DMS79 (cell line): Measurements from ENCODE around the gene PPIP5K2.
A peak's percentile ranks its signal among the peaks of the same experiment; 100 is the strongest.
"Not testable (repeated sequence)": the region's sequence is repeated elsewhere in the genome, so short reads cannot be mapped to it uniquely, and the experiment has no call there.

Experiments used
- DNase-seq: peaks from one replicate; lab custom pipeline; 2025; lab: John Stamatoyannopoulos, UW

PPIP5K2 gene

GRCh38 chr5:103119765-103120606 lies at the start of gene PPIP5K2, which contains the start of gene GIN1:
PPIP5K2 (plus strand) TSS chr5:103120301; CDS start chr5:103129590, 9,289 bp downstream.
GIN1 (minus strand) TSS chr5:103120138; CDS start chr5:103108707, 11,431 bp downstream.
- peak; percentile 86 for DNase-seq

GRCh38 chr5:103073500-103073899 lies 46.6 kb upstream of the PPIP5K2 start:
- DNase-seq, result not testable (repeated sequence)

DNA sequence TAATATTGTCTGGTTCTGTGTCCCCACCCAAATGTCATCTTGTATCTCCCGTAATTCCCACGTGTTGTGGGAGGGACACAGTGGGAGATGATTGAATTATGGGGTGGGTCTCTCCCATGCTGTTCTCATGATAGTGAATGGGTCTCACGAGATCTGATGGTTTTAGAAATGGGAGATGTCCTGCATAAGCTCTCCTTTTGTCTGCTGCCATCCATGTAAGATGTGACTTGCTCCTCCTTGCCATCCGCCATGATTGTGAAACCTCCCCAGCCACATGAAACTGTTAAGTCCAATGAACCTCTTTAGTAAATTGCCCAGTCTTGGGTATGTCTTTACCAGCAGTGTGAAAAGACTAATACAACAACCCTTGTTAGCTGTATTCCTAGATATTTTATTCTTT lies 44.7 kb upstream of the PPIP5K2 start:
- DNase-seq, result no peak

DNA sequence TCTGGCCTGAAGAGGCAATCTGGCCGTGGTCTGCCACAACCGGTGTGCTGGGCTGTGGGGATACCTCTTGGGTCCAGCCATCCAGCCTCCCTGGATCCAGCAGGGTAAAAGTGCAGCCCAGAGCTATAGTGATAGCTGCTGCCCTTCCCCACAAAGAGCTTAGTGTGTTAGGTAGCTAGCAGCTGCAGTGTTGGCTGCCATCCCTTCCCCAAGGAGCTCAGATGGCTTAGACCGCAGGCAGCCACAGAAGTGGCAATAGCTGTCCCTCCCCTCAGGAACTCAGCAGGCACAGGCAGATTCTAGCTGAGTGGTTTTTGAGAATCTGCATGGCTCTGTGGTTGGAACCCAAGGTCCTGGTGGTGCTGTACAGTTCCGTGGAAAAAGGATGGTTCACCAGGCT lies 40.3 kb upstream of the PPIP5K2 start:
- no peak for DNase-seq

- DNase-seq, result no peak
These were observed 33.6 kb upstream of the PPIP5K2 start for GRCh38 chr5:103086547-103086946.

DNA sequence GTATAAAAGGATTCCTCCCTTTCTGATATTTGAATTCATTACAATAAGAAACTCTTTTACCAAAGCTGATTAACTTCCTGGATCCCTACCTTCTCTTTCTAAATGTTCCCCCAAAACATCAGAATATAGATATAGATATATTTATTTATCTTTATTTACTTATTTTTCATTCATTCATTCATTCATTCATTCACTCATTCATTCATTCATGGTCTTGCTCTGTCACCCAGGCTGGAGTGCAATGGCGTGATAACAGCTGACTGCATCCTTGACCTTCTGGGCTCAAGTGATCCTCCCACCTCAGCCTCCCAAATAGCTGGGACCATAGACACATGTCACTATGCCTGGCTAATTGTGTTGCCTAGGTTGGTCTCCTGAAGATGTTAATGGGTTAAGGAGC lies 30.8 kb upstream of the PPIP5K2 start:
- no peak for DNase-seq

GRCh38 chr5:103090791-103091190 lies 29.3 kb upstream of the PPIP5K2 start:
- DNase-seq, result no peak

GRCh38 chr5:103092676-103093075 lies 27.4 kb upstream of the PPIP5K2 start:
- DNase-seq, result no peak

GRCh38 chr5:103093727-103094126 lies 26.4 kb upstream of the PPIP5K2 start:
- no peak for DNase-seq

DNA sequence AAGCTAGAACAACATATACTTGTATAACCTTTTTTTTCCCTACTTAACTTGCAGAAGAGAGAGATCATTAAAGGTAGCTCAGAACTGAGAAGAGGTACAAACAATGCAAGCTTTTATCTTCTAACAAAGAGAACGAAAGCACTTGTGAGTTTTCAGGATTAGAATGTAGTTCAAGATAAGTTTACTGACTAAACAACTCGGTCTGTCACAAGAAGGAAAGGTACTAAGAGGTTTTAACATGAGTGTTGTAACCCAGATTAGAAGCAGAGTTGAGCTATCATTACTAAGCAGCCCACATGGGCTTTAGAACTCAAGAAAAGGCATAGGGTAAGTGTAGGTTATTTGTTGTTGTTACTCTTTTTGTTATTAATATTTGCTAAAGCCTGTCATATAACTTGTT lies 25.4 kb upstream of the PPIP5K2 start:
- DNase-seq, result no peak

DNA sequence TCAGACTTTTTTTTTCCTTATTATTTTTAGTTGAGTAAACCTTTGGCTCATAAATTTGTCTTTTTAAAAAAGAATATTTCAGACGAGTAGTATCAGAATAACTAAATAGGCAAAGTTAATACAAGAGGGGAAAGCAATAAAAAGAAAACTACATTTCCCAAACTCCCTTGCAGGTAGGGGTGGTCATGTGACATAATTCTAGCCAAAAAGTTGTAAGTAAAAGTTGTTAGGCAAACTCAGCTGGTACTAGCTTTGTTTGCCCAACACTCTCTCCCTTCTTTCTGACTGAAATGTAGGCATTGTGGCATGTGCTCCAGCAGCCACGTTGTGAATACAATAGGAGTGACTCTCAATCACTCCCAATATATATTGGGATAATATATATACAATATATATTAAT lies 21.1 kb upstream of the PPIP5K2 start:
- no peak for DNase-seq

- DNase-seq, result no peak
These were observed 18.9 kb upstream of the PPIP5K2 start for GRCh38 chr5:103101079-103101750.

GRCh38 chr5:103102234-103102633 lies 17.9 kb upstream of the PPIP5K2 start:
- DNase-seq, result no peak

GRCh38 chr5:103108086-103108485 lies 12.0 kb upstream of the PPIP5K2 start:
- DNase-seq, result no peak

DNA sequence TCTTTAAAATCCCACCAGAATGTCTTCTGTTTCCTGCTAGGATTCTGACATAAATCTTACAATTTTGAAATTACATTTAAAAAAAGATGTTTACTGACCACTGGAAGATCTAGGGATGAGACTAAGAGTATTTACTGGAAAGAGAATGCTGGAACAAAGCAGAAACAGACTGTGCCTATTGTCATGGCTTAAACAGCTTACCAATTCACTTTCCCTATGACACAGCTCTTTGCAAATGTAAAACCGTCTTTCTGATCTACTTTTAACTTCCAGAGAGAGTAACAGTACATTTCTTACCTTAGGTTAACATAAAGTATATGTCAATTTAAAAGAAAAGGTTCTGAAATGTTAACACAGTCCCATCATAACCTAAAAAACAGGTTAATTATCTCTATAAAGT lies 10.8 kb upstream of the PPIP5K2 start:
- no peak for DNase-seq

DNA sequence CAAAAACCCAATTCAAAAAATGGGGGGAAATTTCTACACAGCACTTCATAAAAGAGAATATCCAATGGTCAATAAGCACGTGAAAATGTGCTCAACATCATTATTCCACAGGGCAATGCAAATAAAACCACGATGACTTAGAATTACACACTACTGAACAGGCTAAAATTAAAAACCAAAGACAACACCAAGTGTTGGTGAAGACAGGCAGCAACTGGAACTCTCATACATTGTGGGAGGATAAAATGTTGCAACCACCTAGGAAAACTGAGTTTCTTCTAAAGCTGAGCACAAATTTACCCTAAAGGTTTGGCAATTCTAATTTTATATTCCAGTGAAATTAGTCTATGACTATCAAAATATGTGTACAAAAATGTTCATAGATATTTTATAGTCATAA lies 9.7 kb upstream of the PPIP5K2 start:
- no peak for DNase-seq

- DNase-seq, result no peak
These were observed 8.6 kb upstream of the PPIP5K2 start for GRCh38 chr5:103111468-103111867.

GRCh38 chr5:103112910-103113309 lies 7.2 kb upstream of the PPIP5K2 start:
- no peak for DNase-seq

GRCh38 chr5:103114440-103114839 lies 5.7 kb upstream of the PPIP5K2 start:
- DNase-seq, result no peak

DNA sequence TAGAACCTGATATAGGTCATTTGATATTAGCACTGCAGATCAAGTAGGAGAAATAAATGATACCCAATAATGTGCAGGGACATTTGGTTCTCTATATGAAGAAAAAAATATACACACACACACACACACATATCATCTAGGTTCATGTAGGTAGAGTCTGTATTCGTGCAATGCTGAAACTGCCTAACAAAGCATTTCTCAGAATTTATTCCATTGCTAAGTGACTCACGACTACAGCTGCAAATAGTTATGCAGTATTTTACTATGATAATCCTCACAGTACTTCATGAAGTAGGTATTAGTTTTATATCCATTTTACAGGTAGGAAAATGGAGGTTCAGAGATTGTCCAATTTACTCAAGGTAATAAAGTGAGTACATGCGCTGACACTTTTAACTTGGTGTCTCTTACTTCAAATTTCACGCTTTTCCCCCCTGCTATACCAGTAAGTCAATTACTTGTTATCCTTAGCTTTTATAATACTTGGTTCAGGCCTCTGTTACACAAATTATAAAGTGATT lies 2.6 kb upstream of the PPIP5K2 start:
- DNase-seq, result no peak

DNA sequence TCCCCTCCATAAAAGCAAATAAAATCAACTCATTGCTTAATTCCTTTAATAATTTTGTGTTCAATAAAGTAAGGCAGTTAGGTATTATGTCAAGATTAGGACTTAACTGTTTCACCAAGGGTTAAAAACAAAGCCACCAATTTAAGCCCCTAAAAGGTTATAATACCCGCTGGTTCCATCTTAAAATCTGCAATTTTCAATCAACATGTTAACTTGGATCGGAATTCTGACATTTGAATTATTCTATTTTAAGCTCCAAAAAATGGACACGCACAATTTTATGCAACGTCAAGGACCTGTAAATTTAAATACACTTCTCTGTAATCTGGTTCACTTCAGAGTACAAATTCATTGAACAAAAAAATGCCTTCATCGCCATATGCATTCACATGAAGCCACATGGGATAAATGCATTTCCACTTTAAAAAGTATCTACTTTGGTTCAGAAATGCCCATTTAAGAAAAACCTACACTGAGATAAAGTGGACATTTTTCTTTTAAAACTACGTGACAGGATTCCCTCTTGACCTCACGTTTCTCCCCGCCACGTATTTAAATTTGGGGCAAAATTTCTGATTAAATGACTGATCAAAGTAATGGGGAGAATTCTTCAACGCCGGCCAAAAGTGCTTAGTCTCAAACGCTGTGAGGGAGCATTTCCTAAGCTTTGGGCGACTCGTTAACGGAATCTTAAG lies 884 bp upstream of the PPIP5K2 start:
- DNase-seq, result no peak

DNA sequence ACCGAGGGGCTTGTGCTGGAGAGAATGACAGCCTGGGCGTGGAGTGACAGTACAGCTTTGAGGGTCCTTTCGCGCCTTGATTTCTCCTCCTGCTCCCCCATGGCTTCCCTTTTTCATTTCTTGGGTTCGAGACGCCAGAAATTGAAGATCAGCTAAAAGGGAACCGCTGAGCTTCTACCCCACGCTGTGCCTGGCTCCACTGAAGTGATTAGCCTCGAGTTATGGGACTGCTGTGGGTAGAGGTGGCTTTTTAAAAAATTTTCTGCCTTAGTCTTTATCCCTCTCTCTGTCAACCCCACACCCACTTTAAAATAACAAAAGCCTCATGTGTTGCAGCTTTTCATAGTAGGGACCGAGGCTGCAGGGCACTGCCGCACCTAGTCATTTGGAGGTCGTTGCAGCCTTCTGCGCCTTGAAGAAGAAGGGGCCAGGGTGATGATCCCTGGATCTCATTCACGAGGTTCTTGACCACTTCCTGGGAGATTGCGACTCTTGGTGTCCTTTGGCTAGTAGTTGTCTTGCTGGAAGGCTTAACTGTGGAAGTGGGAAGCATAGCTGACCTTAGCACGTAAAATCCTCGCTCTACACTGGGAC lies 603 bp downstream of the PPIP5K2 start:
- no peak for DNase-seq
